Pancreas (tissue), 10 donors: ENCODE measurements around the gene RGS8. TPM values are rescaled to one million over a fixed set of nuclear protein-coding genes. Genes with fewer than 3 reads are reported as not detected.

Experiments
- ATAC-seq, 4 donors: fragments of 200-7000 bp; cut with Tn5 transposase; one replicate each; pipeline versions ENCODE4 v1.8.0 to v1.9.1; 2020; ENCODE audit warnings: mild to moderate bottlenecking in 4 of 4, moderate library complexity in 4 of 4
- DNase-seq, 6 donors: peaks; one replicate each; pipeline ENCODE4 v3.0.0-alpha.2; 2020
- FAIRE-seq: peaks from 2 replicates; lab custom pipeline; 2012; peaks lifted over from hg19 to GRCh38; lab: Jason Lieb, UNC
- H3K27ac ChIP-seq, 4 donors: fragments of 200-600 bp; sonication (generic); 1 replicate in 3 of 4; 2 replicates in 1 of 4; pipeline versions ENCODE4 v1.5.0 to v1.8.0; 2020
- H3K27me3 ChIP-seq, 4 donors: fragments of 200-600 bp; one replicate each; pipeline ENCODE4 v1.8.0; 2021
- H3K36me3 ChIP-seq, 3 donors: fragments of 200-600 bp; sonication (generic) in 1 of 3; one replicate each; pipeline versions ENCODE4 v1.5.0 to v1.8.0; 2020 to 2021
- H3K4me1 ChIP-seq, 3 donors: fragments of 200-600 bp; one replicate each; pipeline ENCODE4 v1.8.0; 2021
- H3K4me3 ChIP-seq, 4 donors: fragments of 200-600 bp; sonication (generic) in 2 of 4; one replicate each; pipeline versions ENCODE4 v1.5.0 to v1.8.0; 2020 to 2021
- H3K9me3 ChIP-seq, 4 donors: fragments of 200-600 bp; one replicate each; pipeline ENCODE4 v1.8.0; 2021
- CTCF ChIP-seq, 4 donors: fragments of 200-600 bp; sonication (generic) in 3 of 4; IDR thresholded peaks; one replicate each; pipeline versions ENCODE4 v1.5.0 to v1.8.0; 2021; ENCODE audit warnings: antibody characterized with exemption in 4 of 4
- WGBS, 2 donors: extraction: QIAGEN DNeasy Blood & Tissue Kit; methylation state at CpG; one replicate each; pipeline ENCODE4 v1.1.7; 2013; 5-methylcytosine and 5-hydroxymethylcytosine counted together
- intact Hi-C, 3 donors: fragments of 100-400 bp; cut with DNase I; formaldehyde crosslinking; loops; one replicate each; pipeline versions ENCODE4 v1.11.1 to v1.14.2; 2022
- polyA plus RNA-seq, 2 donors: library from polyadenylated mRNA; stranded (reverse); fragments of 200-250 nt; gene quantifications; one replicate each; pipeline ENCODE4 v1.2.3, GENCODE V29; 2013
- total RNA-seq, 6 donors: library from RNA; stranded (reverse); fragmentation: NEBNext Ultra II Directional in 4 of 6; extraction: Animal tissue kit (Norgen Biotek cat#: 25700) in 4 of 6; gene quantifications; one replicate each; pipeline versions ENCODE4 v1.2.1 to v1.2.4, GENCODE V29; 2021 to 2023
- donor health status: healthy with polysubstance abuse.
- donor health status: DM: no; HTN: no; CAD: no; lungs with moderate emphysema.
- donor health status: DM: no; HTN: no; CAD: no.
- donor health status: control.
- donor health status: control.
- donor health status: Bipolar disorder and iron deficiency.
- donor health status: DM: yes; HTN: yes; CAD: no.
- donor health status: DM: no; HTN: no; CAD: no.
- donor health status: DM: no; HTN: no; CAD: no.
- donor health status: DM: yes; HTN: yes; CAD: no.

The RGS8 gene
- total and polyA plus RNA-seq, 8 donors, result 0.02 TPM; not detected in 7

- no peak for TF ChIP-seq CTCF (IDR thresholded peaks at IDR 0.05)
- no peak for DNase-seq
- H3K27me3 ChIP-seq, result no peaks in the 10 kb centered on the region
- H3K9me3 ChIP-seq, result no peaks in the 10 kb centered on the region
- no peak overlapping the region for H3K27ac ChIP-seq
- no peaks in the 10 kb centered on the region for H3K4me1 ChIP-seq
- no peak overlapping the region for H3K4me3 ChIP-seq
- no peak for ATAC-seq
- intact Hi-C loops, result no loop called here
- FAIRE-seq, result no peak
- H3K36me3 ChIP-seq, result no peaks in the 10 kb centered on the region
- WGBS, 2 donors, result 77 to 81% methylated on average over 8 of the region's 8 CpGs
Measured at GRCh38 chr1:182681568-182681912, 2.8 kb downstream of the RGS8 start.

- FAIRE-seq (no peak), DNase-seq (no peak), ATAC-seq (no peak)
- H3K9me3 ChIP-seq, result no peaks in the 10 kb centered on the region
- no peaks in the 10 kb centered on the region for H3K27me3 ChIP-seq
- H3K4me1 ChIP-seq, result no peaks in the 10 kb centered on the region
- intact Hi-C loops, result no loop called here
- no peak overlapping the region for H3K4me3 ChIP-seq
- no peak overlapping the region for H3K27ac ChIP-seq
- no peaks in the 10 kb centered on the region for H3K36me3 ChIP-seq
- TF ChIP-seq CTCF (IDR thresholded peaks at IDR 0.05), result no peak
- 80 to 81% methylated on average over 4 of the region's 4 CpGs for WGBS, 2 donors
Measured at GRCh38 chr1:182680901-182681567, 3.4 kb downstream of the RGS8 start.

GRCh38 chr1:182680408-182680807, 4.0 kb downstream of the RGS8 start:
- Histone ChIP-seq H3K9me3 (no peaks in the 10 kb centered on the region), H3K4me1 (no peaks in the 10 kb centered on the region), H3K36me3 (no peaks in the 10 kb centered on the region), H3K27me3 (no peaks in the 10 kb centered on the region), H3K4me3 (no peak overlapping the region), H3K27ac (no peak overlapping the region)
- no peak for FAIRE-seq
- 71 to 81% methylated on average over 4 of the region's 4 CpGs for WGBS, 2 donors
- no peak for ATAC-seq
- no peak for DNase-seq
- intact Hi-C loops, result no loop called here
- TF ChIP-seq CTCF (IDR thresholded peaks at IDR 0.05), result no peak

GRCh38 chr1:182679684-182680083, 4.7 kb downstream of the RGS8 start:
- no peak overlapping the region for H3K4me3 ChIP-seq
- intact Hi-C loops, result no loop called here
- WGBS, 2 donors, result 83 to 85% methylated on average over 8 of the region's 8 CpGs
- H3K27me3 ChIP-seq, result no peaks in the 10 kb centered on the region
- no peaks in the 10 kb centered on the region for H3K36me3 ChIP-seq
- TF ChIP-seq CTCF (IDR thresholded peaks at IDR 0.05), result no peak
- H3K9me3 ChIP-seq, result no peaks in the 10 kb centered on the region
- ATAC-seq, result no peak
- no peak for DNase-seq
- no peaks in the 10 kb centered on the region for H3K4me1 ChIP-seq
- no peak for FAIRE-seq
- H3K27ac ChIP-seq, result no peak overlapping the region

- Histone ChIP-seq H3K9me3 (no peaks in the 10 kb centered on the region), H3K27ac (no peak overlapping the region), H3K36me3 (no peaks in the 10 kb centered on the region), H3K4me3 (no peak overlapping the region), H3K4me1 (no peaks in the 10 kb centered on the region), H3K27me3 (no peaks in the 10 kb centered on the region)
- ATAC-seq, result no peak
- DNase-seq, result no peak
- intact Hi-C loops, result no loop called here
- no peak for TF ChIP-seq CTCF (IDR thresholded peaks at IDR 0.05)
- FAIRE-seq, result no peak
- WGBS, 2 donors, result 72 to 78% methylated on average over 5 of the region's 5 CpGs
Measured at GRCh38 chr1:182677397-182678098, 6.8 kb downstream of the RGS8 start.
